Ishikawa (cell line): Measurements from ENCODE around the gene RABGAP1L.

ENCODE experiments used
- CEBPB ChIP-seq: IDR thresholded peaks from 2 replicates; pipeline ENCODE4 v1.6.1; 2012
- CREB1 ChIP-seq: IDR thresholded peaks from 2 replicates; pipeline ENCODE4 v1.6.1; 2012; ENCODE audit warnings: low read depth
- EGR1 ChIP-seq: IDR thresholded peaks from 2 replicates; pipeline ENCODE4 v1.6.1; 2012
- EP300 ChIP-seq: IDR thresholded peaks from 2 replicates; pipeline ENCODE4 v1.6.1; 2012; ENCODE audit warnings: borderline replicate concordance
- FOXM1 ChIP-seq: IDR thresholded peaks from 2 replicates; pipeline ENCODE4 v1.6.1; 2012; ENCODE audit warnings: low read depth, borderline replicate concordance
- NFIC ChIP-seq: IDR thresholded peaks from 2 replicates; pipeline ENCODE4 v1.6.1; 2012
- RAD21 ChIP-seq: IDR thresholded peaks from 2 replicates; pipeline ENCODE4 v1.6.1; 2012; ENCODE audit warnings: low read depth
- REST ChIP-seq: IDR thresholded peaks from 2 replicates; pipeline ENCODE4 v1.6.1; 2012; ENCODE audit warnings: low read depth, mild to moderate bottlenecking
- TAF1 ChIP-seq: IDR thresholded peaks from 2 replicates; pipeline ENCODE4 v1.6.1; 2012; ENCODE audit warnings: low read depth, mild to moderate bottlenecking
- TCF12 ChIP-seq: IDR thresholded peaks from 2 replicates; pipeline ENCODE4 v1.6.1; 2012; ENCODE audit warnings: low read depth
- TEAD4 ChIP-seq: IDR thresholded peaks from 2 replicates; pipeline ENCODE4 v1.6.1; 2012
- USF1 ChIP-seq: IDR thresholded peaks from 2 replicates; pipeline ENCODE4 v1.6.1; 2012
- YY1 ChIP-seq: IDR thresholded peaks from 2 replicates; pipeline ENCODE4 v1.6.1; 2012; ENCODE audit warnings: low read depth
- ZBTB7A ChIP-seq: IDR thresholded peaks from 2 replicates; pipeline ENCODE4 v1.6.1; 2012; ENCODE audit warnings: low read depth
- TF ChIP-seq, protein P1 (sequence below): IDR thresholded peaks from 2 replicates; pipeline ENCODE4 v1.6.1; 2012

RABGAP1L gene

GRCh38 chr1:174769961-174770549, 610.7 kb downstream of the RABGAP1L start:
- TF ChIP-seq RAD21 (peak; percentile 78), TAF1 (no peak)

DNA sequence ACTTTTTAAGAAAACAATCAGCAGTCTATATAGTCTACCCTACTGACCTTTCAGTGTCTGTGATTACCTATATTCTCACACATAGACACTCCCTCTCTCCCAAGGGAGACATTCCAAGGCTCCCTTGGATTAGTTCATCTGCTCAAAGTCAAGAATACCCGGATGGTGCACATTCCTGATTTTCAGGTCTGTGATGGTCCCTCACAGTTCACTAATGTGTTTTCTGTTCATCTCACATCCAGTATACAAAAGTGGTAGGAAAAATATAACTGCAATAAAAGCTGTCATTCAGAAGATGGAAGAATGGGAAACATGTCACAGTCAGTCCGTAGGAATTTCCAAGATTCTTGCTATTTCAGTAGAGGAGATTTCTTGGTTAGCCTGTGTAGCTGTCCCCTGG, 616.3 kb downstream of the RABGAP1L start:
- TF ChIP-seq RAD21 (no peak), TEAD4 (no peak), CREB1 (no peak), YY1 (no peak), NFIC (no peak), REST (no peak), EGR1 (no peak), TCF12 (no peak), EP300 (no peak)

DNA sequence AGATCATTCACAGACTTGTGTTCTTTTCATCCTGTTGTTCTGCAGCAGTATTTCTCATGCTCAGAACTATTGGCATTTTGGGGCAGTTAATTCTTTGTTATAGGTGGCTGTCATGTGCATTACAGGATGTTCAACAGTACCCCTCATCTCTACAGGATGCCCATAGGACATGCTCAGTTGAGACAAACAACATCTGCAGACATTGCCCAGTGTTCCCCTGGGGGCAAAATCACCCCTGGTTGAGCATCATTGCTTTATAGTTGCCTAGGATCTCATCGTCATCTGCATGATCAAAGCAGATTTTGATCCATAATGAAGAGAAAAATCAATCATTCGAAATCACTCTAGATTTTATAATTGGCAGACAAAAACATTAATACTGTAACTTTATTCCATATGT, 617.9 kb downstream of the RABGAP1L start:
- TF ChIP-seq YY1 = no peak
- TF ChIP-seq FOXM1 = no peak
- TF ChIP-seq NFIC = no peak
- no peak for TF ChIP-seq TCF12
- no peak for TF ChIP-seq CREB1
- no peak for TF ChIP-seq EGR1
- TF ChIP-seq, protein P1, sequence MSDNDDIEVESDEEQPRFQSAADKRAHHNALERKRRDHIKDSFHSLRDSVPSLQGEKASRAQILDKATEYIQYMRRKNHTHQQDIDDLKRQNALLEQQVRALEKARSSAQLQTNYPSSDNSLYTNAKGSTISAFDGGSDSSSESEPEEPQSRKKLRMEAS = no peak
- TF ChIP-seq USF1 = no peak
- TF ChIP-seq RAD21 = no peak
- no peak for TF ChIP-seq REST
- no peak for TF ChIP-seq ZBTB7A
- TF ChIP-seq TEAD4 = no peak
- no peak for TF ChIP-seq EP300
- TF ChIP-seq CEBPB = no peak
- TF ChIP-seq TAF1 = no peak

DNA sequence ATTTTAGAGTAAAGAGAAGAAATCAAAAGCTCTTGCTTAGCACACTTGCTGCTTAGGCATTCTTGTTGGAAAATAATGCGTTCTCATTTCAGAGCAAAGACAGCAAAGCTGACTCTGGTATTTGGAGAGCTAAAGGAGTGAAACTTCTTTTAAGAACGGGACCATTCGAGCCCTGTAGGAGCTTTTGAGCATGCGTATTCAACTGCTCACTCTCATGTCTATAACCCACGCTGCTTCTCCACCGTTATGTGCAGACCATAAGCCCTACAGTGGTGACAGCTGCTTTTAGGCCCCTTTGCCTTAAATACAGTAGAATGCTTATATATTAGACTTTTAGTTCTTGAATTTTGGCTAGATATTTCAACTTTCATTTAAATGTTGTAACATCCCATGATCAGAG, 626.2 kb downstream of the RABGAP1L start:
- no peak for TF ChIP-seq RAD21
- no peak for TF ChIP-seq EGR1
- TF ChIP-seq, protein P1 = no peak

- TF ChIP-seq EP300 = no peak
Observed at GRCh38 chr1:174786358-174786757, 627.0 kb downstream of the RABGAP1L start.

GRCh38 chr1:174786760-174787159, 627.4 kb downstream of the RABGAP1L start:
- TF ChIP-seq FOXM1 = no peak
- no peak for TF ChIP-seq TEAD4
- no peak for TF ChIP-seq CREB1
- TF ChIP-seq REST = no peak
- TF ChIP-seq YY1 = no peak
- TF ChIP-seq ZBTB7A = no peak
- no peak for TF ChIP-seq CEBPB
- no peak for TF ChIP-seq EGR1
- TF ChIP-seq, protein P1 = no peak
- no peak for TF ChIP-seq NFIC
- no peak for TF ChIP-seq USF1
- no peak for TF ChIP-seq EP300
- no peak for TF ChIP-seq TAF1
- no peak for TF ChIP-seq RAD21
- no peak for TF ChIP-seq TCF12
